Measurements from ENCODE around the gene CEBPA. TPM values are rescaled to one million over a fixed set of nuclear protein-coding genes. Genes with fewer than 3 reads are reported as not detected.

CEBPA gene
- total RNA-seq, 2 donors from 2014 or later: 67.1 to 76.4 TPM

DNA sequence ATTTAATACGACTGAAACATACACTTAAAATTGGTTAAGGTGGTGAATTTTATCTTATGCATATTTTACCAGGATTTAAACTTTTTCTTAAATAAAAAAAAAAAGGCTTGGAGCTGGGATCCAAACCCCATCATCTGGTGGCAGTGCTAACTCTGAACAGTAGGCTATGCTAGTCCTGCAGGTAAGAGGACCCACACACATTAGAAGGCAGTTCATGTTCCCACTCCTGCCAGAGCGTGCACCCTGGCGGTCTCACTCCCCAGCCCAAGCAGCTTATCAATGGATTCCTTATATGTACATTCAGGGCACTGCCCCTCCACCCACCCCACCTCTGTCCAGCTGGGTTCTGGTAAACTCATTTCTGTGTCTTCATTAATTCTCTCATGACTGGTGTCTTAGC is 31.3 kb upstream of the CEBPA start:
- intact Hi-C loops (cut with DNase I): no loop called here
- no peak for DNase-seq
- no peak overlapping the region for H3K27ac ChIP-seq
- no peaks in the 10 kb centered on the region for H3K36me3 ChIP-seq
- H3K4me3 ChIP-seq: no peak overlapping the region
- no peaks in the 10 kb centered on the region for H3K9me3 ChIP-seq
- no peak overlapping the region for H3K9ac ChIP-seq (ENCODE audit: low read depth in 2 of 2, low read length in 2 of 2)
- TF ChIP-seq, protein P1, sequence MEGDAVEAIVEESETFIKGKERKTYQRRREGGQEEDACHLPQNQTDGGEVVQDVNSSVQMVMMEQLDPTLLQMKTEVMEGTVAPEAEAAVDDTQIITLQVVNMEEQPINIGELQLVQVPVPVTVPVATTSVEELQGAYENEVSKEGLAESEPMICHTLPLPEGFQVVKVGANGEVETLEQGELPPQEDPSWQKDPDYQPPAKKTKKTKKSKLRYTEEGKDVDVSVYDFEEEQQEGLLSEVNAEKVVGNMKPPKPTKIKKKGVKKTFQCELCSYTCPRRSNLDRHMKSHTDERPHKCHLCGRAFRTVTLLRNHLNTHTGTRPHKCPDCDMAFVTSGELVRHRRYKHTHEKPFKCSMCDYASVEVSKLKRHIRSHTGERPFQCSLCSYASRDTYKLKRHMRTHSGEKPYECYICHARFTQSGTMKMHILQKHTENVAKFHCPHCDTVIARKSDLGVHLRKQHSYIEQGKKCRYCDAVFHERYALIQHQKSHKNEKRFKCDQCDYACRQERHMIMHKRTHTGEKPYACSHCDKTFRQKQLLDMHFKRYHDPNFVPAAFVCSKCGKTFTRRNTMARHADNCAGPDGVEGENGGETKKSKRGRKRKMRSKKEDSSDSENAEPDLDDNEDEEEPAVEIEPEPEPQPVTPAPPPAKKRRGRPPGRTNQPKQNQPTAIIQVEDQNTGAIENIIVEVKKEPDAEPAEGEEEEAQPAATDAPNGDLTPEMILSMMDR (IDR thresholded peaks at IDR 0.05): no peak
- no peaks in the 10 kb centered on the region for H3K27me3 ChIP-seq
- no peaks in the 10 kb centered on the region for H3K4me1 ChIP-seq

DNA sequence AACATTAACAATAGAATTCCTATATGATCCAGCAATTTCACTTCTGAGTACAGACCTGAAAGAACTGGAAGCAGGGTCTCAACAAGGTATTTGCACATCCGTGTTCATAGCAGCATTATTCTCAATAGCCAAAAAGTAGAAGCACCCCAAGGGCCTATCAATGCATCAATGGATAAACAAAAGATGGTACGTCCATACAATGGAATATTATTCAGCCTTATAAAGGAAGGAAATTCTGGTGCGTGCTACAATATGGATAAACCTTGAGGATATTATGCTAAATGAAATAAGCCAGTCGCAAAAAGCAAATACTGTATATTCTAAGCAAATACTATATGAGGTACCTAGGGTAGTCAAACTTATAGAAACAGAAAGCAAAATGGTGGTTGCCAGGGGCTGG is 30.8 kb upstream of the CEBPA start:
- intact Hi-C loops (cut with DNase I): no loop called here
- no peaks in the 10 kb centered on the region for H3K4me1 ChIP-seq
- TF ChIP-seq, protein P1 (IDR thresholded peaks at IDR 0.05): no peak
- H3K9ac ChIP-seq (ENCODE audit: low read depth in 2 of 2, low read length in 2 of 2): no peak overlapping the region
- no peaks in the 10 kb centered on the region for H3K27me3 ChIP-seq
- no peak overlapping the region for H3K27ac ChIP-seq
- H3K9me3 ChIP-seq: no peaks in the 10 kb centered on the region
- H3K36me3 ChIP-seq: no peaks in the 10 kb centered on the region
- no peak overlapping the region for H3K4me3 ChIP-seq
- no peak for DNase-seq

DNA sequence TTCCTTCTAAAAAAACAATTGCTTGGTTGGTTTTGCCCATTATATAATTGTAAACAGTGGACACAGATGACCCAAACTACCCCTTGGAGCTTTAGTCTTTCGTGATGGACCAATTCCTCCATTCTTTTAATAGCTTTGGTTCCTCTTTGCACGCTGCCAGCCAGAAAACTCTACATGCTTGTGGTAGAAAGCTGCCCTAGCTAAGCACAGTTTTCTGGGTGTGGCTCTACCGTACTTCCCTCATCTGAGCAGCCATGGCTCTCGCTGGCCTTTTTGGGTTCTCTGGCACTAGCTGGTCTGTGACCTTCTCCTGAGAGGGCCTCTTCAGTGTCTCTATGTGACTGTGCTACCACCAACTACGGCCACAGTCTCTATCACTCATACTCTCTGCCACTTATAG is 29.9 kb upstream of the CEBPA start:
- H3K36me3 ChIP-seq: no peaks in the 10 kb centered on the region
- H3K4me3 ChIP-seq: no peak overlapping the region
- H3K9me3 ChIP-seq: no peaks in the 10 kb centered on the region
- H3K27me3 ChIP-seq: no peaks in the 10 kb centered on the region
- TF ChIP-seq, protein P1 (IDR thresholded peaks at IDR 0.05): no peak
- no peaks in the 10 kb centered on the region for H3K4me1 ChIP-seq
- intact Hi-C loops (cut with DNase I): no loop called here
- no peak overlapping the region for H3K9ac ChIP-seq (ENCODE audit: low read depth in 2 of 2, low read length in 2 of 2)
- H3K27ac ChIP-seq: no peak overlapping the region
- DNase-seq: no peak

DNA sequence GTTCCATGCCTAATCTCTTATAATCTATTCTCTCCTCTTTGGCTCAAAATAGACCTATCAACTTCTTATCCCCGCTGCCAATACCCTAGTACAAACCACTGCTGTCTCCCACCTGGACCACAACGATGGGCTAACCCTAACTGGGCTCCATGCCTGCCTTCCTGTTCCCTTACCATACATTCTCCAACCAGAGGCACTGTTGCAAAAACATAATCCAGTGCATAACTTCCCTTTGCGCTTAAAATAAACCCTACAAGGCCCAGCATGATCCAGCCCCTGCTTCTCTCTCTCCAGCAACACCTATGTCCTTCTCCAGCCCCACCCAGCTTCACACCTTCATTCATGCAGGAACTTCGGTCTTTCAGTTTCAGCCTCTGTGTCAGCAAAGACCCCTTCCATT is 27.4 kb upstream of the CEBPA start:
- H3K27me3 ChIP-seq: no peaks in the 10 kb centered on the region
- intact Hi-C loops (cut with DNase I): no loop called here

DNA sequence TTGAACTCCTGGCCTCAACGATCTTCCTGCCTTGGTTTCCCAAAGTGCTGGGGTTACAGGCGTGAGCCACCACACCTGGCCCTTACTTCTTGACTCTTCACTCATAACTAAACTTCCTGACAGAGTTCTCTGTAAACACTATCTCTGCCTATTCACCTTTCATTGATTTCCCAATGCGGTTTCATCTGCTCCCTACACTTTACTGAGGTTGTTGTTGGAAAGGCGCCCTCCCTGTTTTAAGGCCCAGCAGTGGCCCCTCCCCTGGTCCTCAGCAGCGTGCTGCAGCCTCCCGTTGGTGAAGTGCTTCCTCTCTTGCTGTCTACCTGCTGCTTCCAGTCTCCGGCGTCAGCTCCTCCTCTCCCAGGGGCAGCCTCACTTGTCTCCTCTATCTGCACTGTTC is 26.7 kb upstream of the CEBPA start:
- no peaks in the 10 kb centered on the region for H3K9me3 ChIP-seq
- no peaks in the 10 kb centered on the region for H3K4me1 ChIP-seq
- H3K36me3 ChIP-seq: no peaks in the 10 kb centered on the region
- TF ChIP-seq, protein P1 (IDR thresholded peaks at IDR 0.05): no peak
- no peaks in the 10 kb centered on the region for H3K27me3 ChIP-seq
- no peak overlapping the region for H3K27ac ChIP-seq
- no peak overlapping the region for H3K4me3 ChIP-seq
- no peak for DNase-seq
- no peak overlapping the region for H3K9ac ChIP-seq (ENCODE audit: low read depth in 2 of 2, low read length in 2 of 2)
- intact Hi-C loops (cut with DNase I): no loop called here

More for the DNA sequence above, 27.4 kb upstream of the CEBPA start:
- DNase-seq: no peak
- H3K4me3 ChIP-seq: no peak overlapping the region
- no peaks in the 10 kb centered on the region for H3K9me3 ChIP-seq
- no peak overlapping the region for H3K9ac ChIP-seq (ENCODE audit: low read depth in 2 of 2, low read length in 2 of 2)
- TF ChIP-seq, protein P1 (IDR thresholded peaks at IDR 0.05): no peak
- no peaks in the 10 kb centered on the region for H3K36me3 ChIP-seq
- no peak overlapping the region for H3K27ac ChIP-seq
- no peaks in the 10 kb centered on the region for H3K4me1 ChIP-seq

DNA sequence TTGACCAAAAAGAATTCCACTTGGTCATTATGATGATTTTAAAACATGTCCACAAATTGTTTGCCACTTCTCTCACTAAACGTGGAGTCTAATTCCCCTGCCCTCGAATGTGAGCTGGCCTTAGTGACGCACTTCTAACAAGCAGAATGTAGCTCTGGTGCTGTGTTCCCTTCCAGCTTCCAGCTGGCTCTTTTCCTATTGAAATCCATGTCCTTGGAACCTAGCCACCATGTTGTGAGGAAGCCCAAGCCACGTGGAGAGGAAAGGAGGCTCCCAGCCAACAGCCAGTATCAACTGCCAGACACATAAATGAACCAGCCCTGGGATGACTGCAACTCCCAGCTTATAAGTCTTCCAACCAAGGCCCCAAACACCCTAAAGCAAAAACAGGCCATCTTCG is 23.6 kb upstream of the CEBPA start:
- TF ChIP-seq, protein P1 (IDR thresholded peaks at IDR 0.05): no peak
- Histone ChIP-seq H3K9ac (ENCODE audit: low read depth in 2 of 2, low read length in 2 of 2) (no peak overlapping the region), H3K27ac (no peak overlapping the region), H3K36me3 (no peaks in the 10 kb centered on the region), H3K4me3 (no peak overlapping the region), H3K9me3 (no peaks in the 10 kb centered on the region), H3K4me1 (no peaks in the 10 kb centered on the region), H3K27me3 (no peaks in the 10 kb centered on the region)
- intact Hi-C loops (cut with DNase I): no loop called here
- no peak for DNase-seq
